Liver (tissue), 3 donors: ENCODE results near the gene MSI2.

Experiments used
- EGR1 ChIP-seq, 2 donors: IDR thresholded peaks; 2 replicates each; pipeline ENCODE4 v1.6.1; 2016 to 2018; ENCODE audit warnings: antibody characterized with exemption in 2 of 2, low read depth in 2 of 2
- GABPA ChIP-seq, 2 donors: IDR thresholded peaks in 1 of 2; conservative IDR thresholded peaks in 1 of 2; 2 replicates each; pipeline ENCODE4 v1.6.1; 2016; ENCODE audit warnings: antibody characterized with exemption in 2 of 2, mild to moderate bottlenecking in 1 of 2, moderate library complexity in 1 of 2
- HNF4A ChIP-seq, 2 donors: conservative IDR thresholded peaks; 2 replicates each; pipeline ENCODE4 v1.6.1; 2016; ENCODE audit warnings: antibody characterized with exemption in 2 of 2, mild to moderate bottlenecking in 2 of 2
- RAD21 ChIP-seq, 2 donors: IDR thresholded peaks; 2 replicates each; pipeline ENCODE4 v1.6.1; 2016; ENCODE audit warnings: antibody characterized with exemption in 2 of 2, mild to moderate bottlenecking in 2 of 2
- RXRA ChIP-seq, 2 donors: IDR thresholded peaks; 2 replicates each; pipeline ENCODE4 v1.6.1; 2017 to 2018; ENCODE audit warnings: antibody characterized with exemption in 2 of 2, mild to moderate bottlenecking in 1 of 2
- SP1 ChIP-seq: IDR thresholded peaks from 2 replicates; pipeline ENCODE4 v1.6.1; 2018; ENCODE audit warnings: antibody characterized with exemption, mild to moderate bottlenecking
- TAF1 ChIP-seq: conservative IDR thresholded peaks from 2 replicates; pipeline ENCODE4 v1.6.1; 2016; ENCODE audit warnings: antibody characterized with exemption, mild to moderate bottlenecking
- TF ChIP-seq, protein P1 (sequence below): fragments of 150-350 bp; IDR thresholded peaks from 2 replicates; pipeline ENCODE4 v1.5.1; 2017; ENCODE audit warnings: improper control_type of control experiment, low read depth, low read length; ENCODE audit not compliant: missing input control
- TF ChIP-seq, protein P2 (sequence below): IDR thresholded peaks from 2 replicates; pipeline ENCODE4 v1.6.1; 2016; ENCODE audit warnings: antibody characterized with exemption, mild to moderate bottlenecking
- TF ChIP-seq, protein P3 (sequence below): IDR thresholded peaks from 2 replicates; pipeline ENCODE4 v1.6.1; 2016; ENCODE audit warnings: antibody characterized with exemption
- donor health status: healthy.
- donor health status: healthy.

DNA sequence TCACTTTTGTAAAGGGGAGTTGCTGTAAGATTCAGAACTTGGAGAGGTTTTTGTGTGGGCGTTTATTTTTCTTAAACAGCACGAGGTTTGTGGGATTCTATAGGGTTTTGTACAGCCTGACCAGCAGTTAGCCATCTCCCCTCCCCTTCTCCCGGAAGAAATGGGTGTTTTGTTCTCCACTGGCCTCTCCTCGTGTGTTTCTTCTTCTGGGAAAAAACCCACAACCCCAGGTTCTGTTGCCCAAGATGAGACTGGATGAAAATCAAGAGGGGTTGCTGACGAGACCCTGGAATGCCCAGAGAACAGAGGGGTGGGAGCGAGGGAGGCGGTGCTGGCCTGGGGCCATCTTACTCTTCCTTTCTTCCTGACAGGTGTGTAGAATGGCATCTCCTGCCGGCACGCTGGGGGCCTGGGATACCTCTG is 186.1 kb downstream of the MSI2 start:
- TF ChIP-seq, protein P1, sequence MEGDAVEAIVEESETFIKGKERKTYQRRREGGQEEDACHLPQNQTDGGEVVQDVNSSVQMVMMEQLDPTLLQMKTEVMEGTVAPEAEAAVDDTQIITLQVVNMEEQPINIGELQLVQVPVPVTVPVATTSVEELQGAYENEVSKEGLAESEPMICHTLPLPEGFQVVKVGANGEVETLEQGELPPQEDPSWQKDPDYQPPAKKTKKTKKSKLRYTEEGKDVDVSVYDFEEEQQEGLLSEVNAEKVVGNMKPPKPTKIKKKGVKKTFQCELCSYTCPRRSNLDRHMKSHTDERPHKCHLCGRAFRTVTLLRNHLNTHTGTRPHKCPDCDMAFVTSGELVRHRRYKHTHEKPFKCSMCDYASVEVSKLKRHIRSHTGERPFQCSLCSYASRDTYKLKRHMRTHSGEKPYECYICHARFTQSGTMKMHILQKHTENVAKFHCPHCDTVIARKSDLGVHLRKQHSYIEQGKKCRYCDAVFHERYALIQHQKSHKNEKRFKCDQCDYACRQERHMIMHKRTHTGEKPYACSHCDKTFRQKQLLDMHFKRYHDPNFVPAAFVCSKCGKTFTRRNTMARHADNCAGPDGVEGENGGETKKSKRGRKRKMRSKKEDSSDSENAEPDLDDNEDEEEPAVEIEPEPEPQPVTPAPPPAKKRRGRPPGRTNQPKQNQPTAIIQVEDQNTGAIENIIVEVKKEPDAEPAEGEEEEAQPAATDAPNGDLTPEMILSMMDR, result no peak
- TF ChIP-seq, protein P2, sequence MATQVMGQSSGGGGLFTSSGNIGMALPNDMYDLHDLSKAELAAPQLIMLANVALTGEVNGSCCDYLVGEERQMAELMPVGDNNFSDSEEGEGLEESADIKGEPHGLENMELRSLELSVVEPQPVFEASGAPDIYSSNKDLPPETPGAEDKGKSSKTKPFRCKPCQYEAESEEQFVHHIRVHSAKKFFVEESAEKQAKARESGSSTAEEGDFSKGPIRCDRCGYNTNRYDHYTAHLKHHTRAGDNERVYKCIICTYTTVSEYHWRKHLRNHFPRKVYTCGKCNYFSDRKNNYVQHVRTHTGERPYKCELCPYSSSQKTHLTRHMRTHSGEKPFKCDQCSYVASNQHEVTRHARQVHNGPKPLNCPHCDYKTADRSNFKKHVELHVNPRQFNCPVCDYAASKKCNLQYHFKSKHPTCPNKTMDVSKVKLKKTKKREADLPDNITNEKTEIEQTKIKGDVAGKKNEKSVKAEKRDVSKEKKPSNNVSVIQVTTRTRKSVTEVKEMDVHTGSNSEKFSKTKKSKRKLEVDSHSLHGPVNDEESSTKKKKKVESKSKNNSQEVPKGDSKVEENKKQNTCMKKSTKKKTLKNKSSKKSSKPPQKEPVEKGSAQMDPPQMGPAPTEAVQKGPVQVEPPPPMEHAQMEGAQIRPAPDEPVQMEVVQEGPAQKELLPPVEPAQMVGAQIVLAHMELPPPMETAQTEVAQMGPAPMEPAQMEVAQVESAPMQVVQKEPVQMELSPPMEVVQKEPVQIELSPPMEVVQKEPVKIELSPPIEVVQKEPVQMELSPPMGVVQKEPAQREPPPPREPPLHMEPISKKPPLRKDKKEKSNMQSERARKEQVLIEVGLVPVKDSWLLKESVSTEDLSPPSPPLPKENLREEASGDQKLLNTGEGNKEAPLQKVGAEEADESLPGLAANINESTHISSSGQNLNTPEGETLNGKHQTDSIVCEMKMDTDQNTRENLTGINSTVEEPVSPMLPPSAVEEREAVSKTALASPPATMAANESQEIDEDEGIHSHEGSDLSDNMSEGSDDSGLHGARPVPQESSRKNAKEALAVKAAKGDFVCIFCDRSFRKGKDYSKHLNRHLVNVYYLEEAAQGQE, result no peak
- no peak for TF ChIP-seq RAD21 (IDR thresholded peaks at IDR 0.05)
- no peak for TF ChIP-seq GABPA (IDR thresholded peaks at IDR 0.05 in 1 of 2, conservative IDR thresholded peaks at IDR 0.05 in 1 of 2)
- no peak for TF ChIP-seq RXRA (IDR thresholded peaks at IDR 0.05)
- TF ChIP-seq TAF1, result no peak
- TF ChIP-seq, protein P3, sequence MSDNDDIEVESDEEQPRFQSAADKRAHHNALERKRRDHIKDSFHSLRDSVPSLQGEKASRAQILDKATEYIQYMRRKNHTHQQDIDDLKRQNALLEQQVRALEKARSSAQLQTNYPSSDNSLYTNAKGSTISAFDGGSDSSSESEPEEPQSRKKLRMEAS, result no peak
- no peak for TF ChIP-seq EGR1 (IDR thresholded peaks at IDR 0.05; ENCODE audit: low read depth in 2 of 2)
- TF ChIP-seq SP1, result no peak
- TF ChIP-seq HNF4A (conservative IDR thresholded peaks at IDR 0.05), result no peak
